Lower lobe of right lung (tissue), 2 donors: Measurements from ENCODE around the gene SEPHS2. TPM values are rescaled to one million over a fixed set of nuclear protein-coding genes. Genes with fewer than 3 reads are reported as not detected.

Experiments
- ATAC-seq, 2 donors: fragments of 200-7000 bp; cut with Tn5 transposase; one replicate each; pipeline ENCODE4 v1.9.1; 2020 to 2022; ENCODE audit warnings: mild to moderate bottlenecking in 2 of 2, moderate library complexity in 2 of 2
- DNase-seq: peaks from one replicate; pipeline ENCODE4 v3.0.0-alpha.2; 2020
- H3K27ac ChIP-seq: fragments of 200-600 bp; one replicate; pipeline ENCODE4 v1.8.0; 2022
- H3K27me3 ChIP-seq: fragments of 200-600 bp; one replicate; pipeline ENCODE4 v1.8.0; 2022; ENCODE audit warnings: low read depth
- H3K36me3 ChIP-seq: fragments of 200-600 bp; one replicate; pipeline ENCODE4 v1.8.0; 2022; ENCODE audit warnings: mild to moderate bottlenecking
- H3K4me1 ChIP-seq: fragments of 200-600 bp; one replicate; pipeline ENCODE4 v1.8.0; 2022
- H3K4me3 ChIP-seq: fragments of 200-600 bp; one replicate; pipeline ENCODE4 v1.8.0; 2022; ENCODE audit warnings: mild to moderate bottlenecking
- H3K9me3 ChIP-seq: fragments of 200-600 bp; one replicate; pipeline ENCODE4 v1.8.0; 2022
- CTCF ChIP-seq: fragments of 200-600 bp; IDR thresholded peaks from one replicate; pipeline ENCODE4 v1.8.0; 2022; ENCODE audit warnings: antibody characterized with exemption, mild to moderate bottlenecking
- intact Hi-C: fragments of 100-400 bp; cut with DNase I; formaldehyde crosslinking; loops from one replicate; pipeline ENCODE4 v1.11.0; 2022
- total RNA-seq: library from RNA; stranded (reverse); fragmentation: NEBNext Ultra II Directional; extraction: Animal tissue kit (Norgen Biotek cat#: 25700); gene quantifications from one replicate; pipeline ENCODE4 v1.2.1, GENCODE V29; 2021
- donor health status: DM: no; HTN: yes; CAD: no; lungs with severe emphysema.

SEPHS2 gene
- total RNA-seq, 1 donor from 2014 or later: 54.6 TPM

GRCh38 chr16:30413112-30413806 lies 32.4 kb downstream of the SEPHS2 start:
- no peak overlapping the region for H3K4me3 ChIP-seq
- H3K9me3 ChIP-seq: no peaks in the 10 kb centered on the region
- peaks cover 27% of the 10 kb centered on the region for H3K4me1 ChIP-seq
- no peak for DNase-seq
- no peak for ATAC-seq
- intact Hi-C loops: no loop called here
- no peak for TF ChIP-seq CTCF
- H3K36me3 ChIP-seq: peaks cover 16% of the 10 kb centered on the region
- H3K27ac ChIP-seq: no peak overlapping the region
- H3K27me3 ChIP-seq: no peaks in the 10 kb centered on the region

DNA sequence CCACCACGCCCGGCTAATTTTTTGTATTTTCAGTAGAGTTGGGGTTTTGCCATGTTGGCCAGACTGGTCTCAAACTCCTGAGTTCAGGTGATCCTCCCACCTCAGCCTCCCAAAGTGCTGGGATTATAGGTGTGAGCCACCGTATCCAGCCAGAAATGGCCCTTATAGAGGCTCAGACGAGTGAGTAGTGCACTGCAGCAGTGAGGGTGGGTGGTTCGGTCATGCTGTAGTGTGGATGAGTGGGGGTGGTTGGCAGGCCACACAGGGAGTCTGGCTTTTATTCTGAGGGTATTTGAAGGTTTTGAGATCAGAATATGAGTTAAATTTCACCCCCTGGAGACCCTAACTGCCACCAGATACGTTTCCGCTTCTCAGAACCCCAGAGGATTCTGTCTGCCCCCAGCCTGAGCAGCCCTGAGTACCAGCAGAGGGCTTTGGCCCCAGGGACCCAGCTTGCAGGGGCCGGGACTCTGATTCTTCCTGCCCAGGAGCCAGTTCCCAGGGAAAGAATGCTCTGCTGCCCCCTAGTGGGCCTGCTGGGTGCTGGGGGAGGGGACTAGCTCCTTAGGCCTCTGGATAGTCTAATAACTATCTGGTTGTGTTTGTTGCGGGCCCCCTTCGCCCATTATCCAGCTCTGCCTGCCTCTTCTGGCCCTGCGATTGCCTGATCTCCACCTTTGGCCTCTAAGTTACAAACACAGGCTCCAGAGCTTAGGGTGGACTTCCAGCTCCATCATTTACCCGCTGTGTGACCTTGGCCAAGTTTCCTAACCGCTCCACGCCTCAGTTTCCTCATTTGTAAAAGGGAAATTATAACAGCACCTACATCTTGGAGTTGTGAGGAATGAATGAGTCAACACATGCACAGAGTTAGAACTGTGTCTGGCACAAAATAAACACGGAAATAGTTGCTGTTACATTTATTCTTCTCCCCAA lies 36.3 kb downstream of the SEPHS2 start:
- Histone ChIP-seq H3K27ac (peak overlapping the region; percentile 6), H3K9me3 (no peaks in the 10 kb centered on the region), H3K27me3 (no peaks in the 10 kb centered on the region), H3K36me3 (peaks cover 16% of the 10 kb centered on the region), H3K4me3 (no peak overlapping the region), H3K4me1 (peaks cover 27% of the 10 kb centered on the region)
- TF ChIP-seq CTCF: peak; percentile 99
- intact Hi-C loops: no loop called here
- DNase-seq (peak; percentile 90), ATAC-seq (peak; percentile 80 to 89)

DNA sequence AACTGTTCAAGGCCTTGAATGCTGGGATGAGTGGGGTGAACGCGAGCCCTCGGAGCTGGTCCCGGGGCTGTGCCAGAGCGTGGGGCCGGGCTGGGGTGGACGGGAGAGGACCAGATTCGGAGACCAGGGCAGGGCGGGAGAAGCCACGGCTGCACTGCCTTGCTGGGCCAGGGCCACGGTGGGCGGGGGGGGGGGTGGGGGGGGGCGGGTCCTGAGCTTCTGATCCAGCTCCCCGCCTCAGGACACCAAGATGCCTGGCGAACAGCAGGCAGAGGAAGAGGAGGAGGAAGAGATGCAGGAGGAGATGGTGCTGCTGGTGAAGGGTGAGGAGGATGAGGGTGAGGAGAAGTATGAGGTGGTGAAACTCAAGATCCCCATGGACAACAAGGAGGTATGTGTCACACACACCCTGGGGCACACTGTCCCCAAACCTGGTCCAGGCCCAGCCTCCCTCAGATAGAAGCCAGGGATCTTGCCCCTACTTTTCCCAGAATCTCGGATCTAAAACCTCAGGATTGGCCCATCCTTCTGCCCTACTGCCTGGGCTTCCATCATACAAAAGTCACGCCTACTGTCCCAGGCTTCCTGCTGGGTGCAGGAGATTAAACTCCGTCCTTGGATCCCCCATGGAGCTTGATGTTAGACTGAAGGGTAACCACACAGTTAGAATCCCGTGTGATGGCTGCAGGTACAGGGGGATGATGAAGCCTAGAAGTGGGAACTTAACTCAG lies 37.7 kb downstream of the SEPHS2 start:
- H3K36me3 ChIP-seq: peaks cover 6% of the 10 kb centered on the region
- DNase-seq (no peak), ATAC-seq (peak in 1 of 2 donors; percentile 41)
- no peak for TF ChIP-seq CTCF
- H3K27me3 ChIP-seq: no peaks in the 10 kb centered on the region
- intact Hi-C loops: no loop called here
- no peaks in the 10 kb centered on the region for H3K9me3 ChIP-seq
- H3K4me1 ChIP-seq: peaks cover 27% of the 10 kb centered on the region
- peak overlapping the region; percentile 78 for H3K27ac ChIP-seq
- H3K4me3 ChIP-seq: peak overlapping the region; percentile 72

DNA sequence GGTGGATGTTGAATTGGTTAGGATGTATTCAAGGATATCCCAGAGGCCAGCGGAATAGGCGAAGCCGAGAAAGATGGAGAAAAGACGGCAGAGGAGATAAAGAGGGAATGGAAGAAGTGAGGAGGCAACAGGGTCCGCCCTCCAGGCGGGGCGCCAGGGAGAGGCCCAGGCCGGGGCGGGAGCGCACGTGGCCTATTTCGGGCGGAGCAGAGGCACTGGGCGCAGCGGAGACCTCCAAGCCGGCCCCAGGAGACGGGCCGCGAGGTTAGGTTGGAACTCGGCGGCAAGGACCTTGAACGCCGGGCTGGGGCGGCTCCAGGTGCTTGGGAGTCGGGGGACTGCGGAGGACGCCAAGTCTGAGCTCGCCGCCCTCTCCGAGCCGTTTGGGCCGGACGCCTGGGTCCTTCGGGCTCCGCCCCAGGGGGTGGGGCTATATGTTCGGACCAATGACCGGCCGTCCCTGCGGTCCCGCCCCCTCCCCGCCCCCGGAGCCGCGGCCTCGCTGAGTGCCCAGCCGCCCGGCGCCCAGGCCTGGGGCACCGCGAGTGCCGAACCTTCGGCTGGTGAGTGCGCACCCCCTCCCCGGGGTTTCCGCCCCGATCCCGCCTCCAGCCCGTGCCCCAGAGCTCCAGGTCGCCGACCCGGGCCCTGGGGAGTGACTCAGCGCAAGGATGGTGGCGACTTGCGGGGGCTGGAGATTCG lies 38.4 kb downstream of the SEPHS2 start, which contains the start of gene ZNF771:
TSS of gene ZNF771 (plus strand) at position 505 of the 702 bp plus-strand sequence. CDS start 448 bp downstream, outside the sequence.
- Histone ChIP-seq H3K4me3 (peak within 1 kb of the TSS; percentile 72), H3K9me3 (no peaks in the 10 kb centered on the region), H3K36me3 (peaks cover 4% of the 10 kb centered on the region), H3K27ac (peak within 1 kb of the TSS; percentile 78), H3K4me1 (peaks cover 27% of the 10 kb centered on the region), H3K27me3 (no peaks in the 10 kb centered on the region)
- intact Hi-C loops: no loop called here
- peak; percentile 94 for DNase-seq
- ATAC-seq: peak; percentile 97 to 98
- no peak for TF ChIP-seq CTCF

DNA sequence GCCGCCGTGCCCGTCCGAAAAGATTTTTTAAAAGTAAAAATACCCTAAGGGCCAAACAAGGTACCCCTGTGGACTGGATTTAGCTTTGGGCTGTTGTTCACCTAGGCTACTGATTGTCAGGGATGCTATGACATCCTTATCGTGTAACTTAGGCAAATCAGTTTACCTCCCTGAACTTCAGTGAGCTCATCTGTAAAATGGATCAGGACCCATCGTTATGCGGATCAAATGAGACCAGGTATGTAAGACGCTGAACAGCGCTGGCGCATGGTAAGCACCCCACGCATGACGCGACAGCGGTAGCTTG lies 38.9 kb downstream of the SEPHS2 start:
- Histone ChIP-seq H3K9me3 (no peaks in the 10 kb centered on the region), H3K4me1 (peaks cover 27% of the 10 kb centered on the region), H3K4me3 (peak overlapping the region; percentile 72), H3K27ac (peak overlapping the region; percentile 78), H3K36me3 (no peaks in the 10 kb centered on the region), H3K27me3 (no peaks in the 10 kb centered on the region)
- ATAC-seq (no peak), DNase-seq (no peak)
- intact Hi-C loops: no loop called here
- TF ChIP-seq CTCF: no peak
